Type B pancreatic cell (in vitro differentiated cells): Measurements from ENCODE around the gene CRNKL1. TPM values are rescaled to one million over a fixed set of nuclear protein-coding genes. Genes with fewer than 3 reads are reported as not detected.

Source experiments
- DNase-seq: peaks from one replicate; pipeline ENCODE4 v3.0.0; 2021; ENCODE audit warnings: mixed read lengths; ENCODE audit not compliant: unreplicated experiment; ENCODE audit errors: extremely low spot score
- H3K27ac Mint-ChIP-seq: 2 replicates; pipeline ENCODE4 v1.8.0; 2021; ENCODE audit warnings: mild to moderate bottlenecking, mixed read lengths
- H3K27me3 Mint-ChIP-seq: 2 replicates; pipeline ENCODE4 v1.8.0; 2021; ENCODE audit warnings: mixed read lengths
- H3K36me3 Mint-ChIP-seq: 2 replicates; pipeline ENCODE4 v1.8.0; 2021; ENCODE audit warnings: mixed read lengths
- H3K4me1 Mint-ChIP-seq: one replicate; pipeline ENCODE4 v1.8.0; 2021; ENCODE audit warnings: mixed read lengths; ENCODE audit not compliant: unreplicated experiment
- H3K4me3 Mint-ChIP-seq: 2 replicates; pipeline ENCODE4 v1.8.0; 2021; ENCODE audit warnings: mild to moderate bottlenecking, mixed read lengths
- H3K9me3 Mint-ChIP-seq: 2 replicates; pipeline ENCODE4 v1.8.0; 2021; ENCODE audit warnings: mixed read lengths
- total RNA-seq: library from RNA; stranded (reverse); gene quantifications from 2 replicates; pipeline ENCODE4 v1.2.1, GENCODE V29; 2021; ENCODE audit warnings: low replicate concordance
- TF ChIP-seq, protein P1 (sequence below): fragments of 200-600 bp; sonication (generic); conservative IDR thresholded peaks from 2 replicates; pipeline ENCODE4 v1.5.0; 2021; ENCODE audit warnings: antibody characterized with exemption, mild to moderate bottlenecking

The CRNKL1 gene
- total RNA-seq, 1 donor from 2014 or later = 25.1 TPM

DNA sequence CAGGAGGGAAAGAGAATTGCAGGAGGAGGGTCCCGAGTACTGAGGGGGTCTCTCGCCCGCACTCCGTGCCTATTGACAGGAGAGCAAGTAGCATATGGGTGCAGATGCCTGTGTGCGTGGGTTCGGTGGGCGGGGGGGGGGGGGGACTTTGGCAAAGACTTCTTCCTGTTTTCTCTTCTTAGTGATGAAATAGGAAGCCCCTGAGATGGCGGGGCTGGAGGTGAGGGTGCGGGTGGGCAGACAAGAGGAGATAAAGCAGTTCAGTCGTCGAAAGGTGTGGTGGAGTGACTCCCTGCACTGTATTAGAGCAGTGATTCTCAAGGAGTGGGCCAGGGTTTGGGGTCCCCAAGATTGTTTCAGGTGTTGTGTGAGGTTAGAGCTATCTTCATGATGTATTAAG is 31.4 kb downstream of the CRNKL1 start:
- H3K27me3 Mint-ChIP-seq = no peaks in the 10 kb centered on the region
- TF ChIP-seq, protein P1, sequence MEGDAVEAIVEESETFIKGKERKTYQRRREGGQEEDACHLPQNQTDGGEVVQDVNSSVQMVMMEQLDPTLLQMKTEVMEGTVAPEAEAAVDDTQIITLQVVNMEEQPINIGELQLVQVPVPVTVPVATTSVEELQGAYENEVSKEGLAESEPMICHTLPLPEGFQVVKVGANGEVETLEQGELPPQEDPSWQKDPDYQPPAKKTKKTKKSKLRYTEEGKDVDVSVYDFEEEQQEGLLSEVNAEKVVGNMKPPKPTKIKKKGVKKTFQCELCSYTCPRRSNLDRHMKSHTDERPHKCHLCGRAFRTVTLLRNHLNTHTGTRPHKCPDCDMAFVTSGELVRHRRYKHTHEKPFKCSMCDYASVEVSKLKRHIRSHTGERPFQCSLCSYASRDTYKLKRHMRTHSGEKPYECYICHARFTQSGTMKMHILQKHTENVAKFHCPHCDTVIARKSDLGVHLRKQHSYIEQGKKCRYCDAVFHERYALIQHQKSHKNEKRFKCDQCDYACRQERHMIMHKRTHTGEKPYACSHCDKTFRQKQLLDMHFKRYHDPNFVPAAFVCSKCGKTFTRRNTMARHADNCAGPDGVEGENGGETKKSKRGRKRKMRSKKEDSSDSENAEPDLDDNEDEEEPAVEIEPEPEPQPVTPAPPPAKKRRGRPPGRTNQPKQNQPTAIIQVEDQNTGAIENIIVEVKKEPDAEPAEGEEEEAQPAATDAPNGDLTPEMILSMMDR = no peak
- H3K9me3 Mint-ChIP-seq = no peaks in the 10 kb centered on the region
- peak overlapping the region; percentile 53 for H3K27ac Mint-ChIP-seq
- H3K4me1 Mint-ChIP-seq = peaks cover 46% of the 10 kb centered on the region
- H3K4me3 Mint-ChIP-seq = peak overlapping the region; percentile 24
- DNase-seq = no peak
- H3K36me3 Mint-ChIP-seq = peaks cover 24% of the 10 kb centered on the region

DNA sequence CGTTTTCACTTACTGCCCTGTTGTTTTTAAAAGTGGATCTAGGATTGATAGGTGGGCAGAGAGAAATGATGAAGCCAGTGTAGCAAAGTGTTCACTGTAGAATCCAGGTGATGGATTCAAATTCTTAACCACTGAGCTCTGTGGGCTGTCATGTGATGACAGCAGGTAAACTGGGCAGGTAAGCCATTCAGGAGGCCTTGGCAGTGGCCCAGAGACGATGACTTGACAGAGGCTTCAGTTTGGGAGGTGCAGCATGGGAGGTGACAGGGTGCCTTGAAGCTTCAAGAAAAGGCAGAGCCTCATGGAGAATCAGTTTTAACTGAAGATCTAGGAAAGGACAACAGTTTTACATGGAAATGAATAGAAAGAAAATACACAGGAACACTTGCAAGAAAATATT is 33.1 kb downstream of the CRNKL1 start:
- peaks cover 21% of the 10 kb centered on the region for H3K36me3 Mint-ChIP-seq
- TF ChIP-seq, protein P1 = no peak
- H3K4me3 Mint-ChIP-seq = peak overlapping the region; percentile 84
- H3K4me1 Mint-ChIP-seq = peaks cover 48% of the 10 kb centered on the region
- H3K27ac Mint-ChIP-seq = peak overlapping the region; percentile 27
- no peaks in the 10 kb centered on the region for H3K27me3 Mint-ChIP-seq
- DNase-seq = no peak
- no peaks in the 10 kb centered on the region for H3K9me3 Mint-ChIP-seq

DNA sequence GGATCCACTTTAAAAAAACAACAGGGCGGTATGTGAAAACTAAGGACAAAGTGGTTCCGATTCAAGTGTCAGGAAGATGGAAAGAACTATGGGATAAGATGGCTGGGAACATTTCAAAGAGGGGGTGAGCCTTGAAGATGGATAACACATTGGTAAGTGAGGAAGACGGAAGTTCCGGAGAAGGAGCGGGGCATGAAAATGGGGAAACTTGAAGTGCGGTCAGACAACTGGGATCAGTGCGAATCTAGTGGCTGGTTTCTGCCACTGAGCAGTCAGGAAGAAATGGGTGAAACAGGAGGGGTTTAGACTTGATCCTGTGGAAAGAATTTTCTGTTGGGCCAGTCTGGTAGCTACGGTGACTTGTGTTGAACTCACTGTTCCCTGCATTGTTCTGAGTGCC is 33.9 kb downstream of the CRNKL1 start:
- H3K27ac Mint-ChIP-seq = peak overlapping the region; percentile 19
- H3K27me3 Mint-ChIP-seq = no peaks in the 10 kb centered on the region
- no peak for DNase-seq
- TF ChIP-seq, protein P1 = no peak
- H3K4me1 Mint-ChIP-seq = peaks cover 48% of the 10 kb centered on the region
- no peaks in the 10 kb centered on the region for H3K9me3 Mint-ChIP-seq
- H3K36me3 Mint-ChIP-seq = peaks cover 13% of the 10 kb centered on the region
- H3K4me3 Mint-ChIP-seq = peak overlapping the region; percentile 84

DNA sequence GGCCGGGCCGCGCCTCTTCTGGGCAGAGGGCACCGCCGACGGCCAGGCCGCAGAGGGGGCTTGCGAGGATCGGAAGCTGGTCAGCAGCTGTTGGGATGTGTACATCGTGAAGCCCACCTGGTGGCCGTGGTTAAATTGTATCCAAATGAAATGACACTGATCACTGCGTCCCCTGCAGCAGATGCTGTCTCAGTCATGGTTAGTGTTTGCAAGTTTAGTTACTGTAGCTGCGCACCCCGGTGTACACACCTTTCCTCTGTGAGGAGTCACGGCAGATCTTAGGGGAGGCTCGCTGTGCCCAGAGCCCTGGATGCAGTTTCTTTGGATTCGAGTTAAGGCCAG is 34.5 kb downstream of the CRNKL1 start:
- H3K9me3 Mint-ChIP-seq = no peaks in the 10 kb centered on the region
- no peaks in the 10 kb centered on the region for H3K27me3 Mint-ChIP-seq
- TF ChIP-seq, protein P1 = peak; percentile 36
- peak overlapping the region; percentile 84 for H3K4me3 Mint-ChIP-seq
- H3K4me1 Mint-ChIP-seq = peaks cover 49% of the 10 kb centered on the region
- H3K36me3 Mint-ChIP-seq = peaks cover 12% of the 10 kb centered on the region
- DNase-seq = no peak
- peak overlapping the region; percentile 19 for H3K27ac Mint-ChIP-seq

DNA sequence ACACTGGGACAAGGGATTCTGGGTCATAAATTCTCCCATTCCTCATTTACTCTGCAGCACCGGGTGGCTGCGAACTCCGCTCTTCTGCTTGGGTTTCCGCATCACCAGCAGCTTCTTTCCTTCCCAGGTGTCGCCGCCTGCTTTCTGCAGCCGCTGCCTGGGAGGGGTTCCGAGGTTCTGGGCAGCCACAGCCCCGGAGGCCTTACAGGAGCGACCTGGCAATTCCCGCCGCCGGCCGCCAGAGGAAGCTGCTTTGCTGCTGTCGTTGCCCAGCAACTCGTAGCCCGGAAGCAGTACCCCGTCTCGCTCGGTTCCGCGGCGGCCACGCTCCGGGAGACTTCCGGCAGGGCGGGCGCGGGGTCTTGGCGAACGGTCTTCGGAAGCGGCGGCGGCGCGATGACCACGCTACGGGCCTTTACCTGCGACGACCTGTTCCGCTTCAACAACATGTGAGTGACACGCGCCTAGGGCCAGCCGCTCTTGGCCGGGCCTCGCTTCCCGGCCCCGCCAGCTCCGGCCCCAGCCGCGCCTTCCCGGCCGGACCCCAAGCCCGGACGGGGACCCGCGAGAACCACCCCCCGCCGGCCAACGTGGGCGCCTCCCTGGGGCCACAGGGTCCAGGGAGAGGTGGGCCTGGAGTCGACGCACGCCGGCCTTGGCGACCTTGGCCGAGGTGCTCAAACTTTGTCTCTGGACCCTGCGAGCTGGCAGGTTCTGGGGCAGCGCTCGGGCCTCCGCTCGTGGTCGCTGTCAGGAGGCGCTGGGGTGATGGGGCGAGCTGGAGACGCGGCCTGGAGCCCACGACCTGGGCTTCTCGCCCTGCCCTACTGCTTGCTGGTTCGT is 35.0 kb downstream of the CRNKL1 start, which contains the start of gene NAA20:
Gene NAA20, plus strand, starts transcription at position 362 of the 843 bp plus-strand sequence. Its CDS starts 35 bp downstream, at position 397.
- peak; percentile 94 for DNase-seq
- H3K27ac Mint-ChIP-seq = peak within 1 kb of the TSS; percentile 91
- peak within 1 kb of the TSS; percentile 89 for H3K4me3 Mint-ChIP-seq
- H3K27me3 Mint-ChIP-seq = no peaks in the 10 kb centered on the region
- no peaks in the 10 kb centered on the region for H3K9me3 Mint-ChIP-seq
- TF ChIP-seq, protein P1 = peak; percentile 80
- peaks cover 54% of the 10 kb centered on the region for H3K4me1 Mint-ChIP-seq
- H3K36me3 Mint-ChIP-seq = peaks cover 12% of the 10 kb centered on the region
